Activated CD8-positive, alpha-beta T cell treated with anti-CD3 and anti-CD28 coated beads, Interleukin-2, amount 10 ng/mL, durations not matched to agents 7 days and 5 days (primary cell): ENCODE measurements around the gene NLE1. TPM values are rescaled to one million over a fixed set of nuclear protein-coding genes. Genes with fewer than 3 reads are reported as not detected.

Experiments used
- total RNA-seq, 2 experiments: library from RNA; stranded (reverse); gene quantifications; one replicate each; pipeline ENCODE4 v1.2.3, GENCODE V29; 2021

The NLE1 gene
- total RNA-seq, 2 experiments from 2014 or later = 22.1 to 23.3 TPM

Other genes with a start within 250 kb of the NLE1 start
- 1 to 10 TPM in 1 of 2 experiments, under 1 TPM in 1; 0.83 to 1.1 TPM for gene CCT6B, start 180.8 kb downstream of the NLE1 start, total RNA-seq
- 10 to 100 TPM; 22.1 to 24.1 TPM for gene ZNF830, start 180.8 kb downstream of the NLE1 start, total RNA-seq
- gene LIG3, start 161.8 kb downstream of the NLE1 start, total RNA-seq = 10 to 100 TPM; 38.7 to 42.2 TPM
- 10 to 100 TPM; 26.4 to 29.1 TPM for gene RFFL, start 78.6 kb downstream of the NLE1 start, total RNA-seq
- 10 to 100 TPM; 32.1 to 33.6 TPM for gene RAD51D, start 22.4 kb downstream of the NLE1 start, total RNA-seq
- gene FNDC8, start 20.7 kb downstream of the NLE1 start, total RNA-seq = not detected
- gene UNC45B, start 5.5 kb upstream of the NLE1 start, total RNA-seq = not detected
- gene SLC35G3, start 52.1 kb upstream of the NLE1 start, total RNA-seq = not detected
- gene SLFN5, start 100.8 kb upstream of the NLE1 start, total RNA-seq = 100 to 1,000 TPM; 209 to 212 TPM
- gene SLFN11, start 231.3 kb upstream of the NLE1 start, total RNA-seq = 10 to 100 TPM; 40.0 to 50.1 TPM